Bronchial epithelial cell (primary cell): Measurements from ENCODE around the gene KCP. TPM values are rescaled to one million over a fixed set of nuclear protein-coding genes. Genes with fewer than 3 reads are reported as not detected.
"Not testable (repeated sequence)": the region's sequence is repeated elsewhere in the genome, so short reads cannot be mapped to it uniquely, and the experiment has no call there.

ENCODE experiments used
- DNase-seq: peaks from one replicate; pipeline ENCODE4 v3.0.0-alpha.2; 2010; ENCODE audit warnings: low read depth
- FAIRE-seq: peaks from 2 replicates; lab custom pipeline; 2011; peaks lifted over from hg19 to GRCh38; lab: Jason Lieb, UNC
- H3K27me3 ChIP-seq: 2 replicates; pipeline ENCODE4 v1.5.1; 2011; ENCODE audit warnings: low read length; ENCODE audit not compliant: control insufficient read depth, insufficient read depth
- H3K36me3 ChIP-seq: 2 replicates; pipeline ENCODE4 v1.5.1; 2011; ENCODE audit warnings: low read length; ENCODE audit not compliant: control insufficient read depth, insufficient read depth
- H3K4me3 ChIP-seq: 2 replicates; pipeline ENCODE4 v1.5.1; 2011; ENCODE audit warnings: mild to moderate bottlenecking, low read depth, low read length, control low read depth
- total RNA-seq: library from RNA; depleted of rRNA; stranded (reverse); fragments of >200 nt; gene quantifications from 2 replicates; pipeline ENCODE4 v1.2.1, GENCODE V29; 2014
- TF ChIP-seq, protein P1 (sequence below): IDR thresholded peaks from 2 replicates; pipeline ENCODE4 v1.5.1; 2011; ENCODE audit warnings: mild to moderate bottlenecking, moderate library complexity, low read length, control low read depth, inconsistent platforms; ENCODE audit not compliant: insufficient read depth, severe bottlenecking

The KCP gene
- total RNA-seq, 1 donor from 2014 or later = 0.53 TPM

DNA sequence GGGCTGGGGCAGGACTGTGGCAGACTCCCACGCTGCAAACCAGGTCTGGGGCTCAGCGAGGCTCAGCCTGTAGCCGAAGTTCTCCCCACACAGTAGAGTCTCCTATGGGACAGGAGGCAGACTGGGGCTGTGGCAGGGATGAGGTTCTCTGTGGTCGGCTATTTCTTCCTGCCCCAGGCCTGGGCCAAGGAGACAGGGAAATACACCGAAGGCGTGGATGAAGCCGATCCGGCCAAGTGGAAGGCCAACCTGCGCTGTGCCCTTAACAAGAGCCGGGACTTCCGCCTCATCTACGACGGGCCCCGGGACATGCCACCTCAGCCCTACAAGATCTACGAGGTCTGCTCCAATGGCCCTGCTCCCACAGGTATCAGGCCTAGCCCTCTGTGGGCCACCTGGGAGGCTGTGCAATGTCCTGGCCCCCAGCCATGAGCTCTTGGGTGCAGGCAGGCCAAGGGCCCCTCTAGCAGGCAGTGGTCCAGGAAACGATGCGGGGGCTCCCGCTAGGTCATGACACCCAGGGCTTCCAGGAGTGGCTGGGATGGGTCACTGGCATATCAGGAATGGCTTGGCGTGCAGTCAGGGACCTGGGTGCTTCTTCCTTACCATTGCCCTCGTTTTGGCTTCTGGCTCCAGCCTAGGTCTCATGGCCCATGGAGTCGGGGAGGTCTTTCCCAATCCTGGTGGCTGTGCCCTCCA, 35.3 kb upstream of the KCP start:
- TF ChIP-seq, protein P1, sequence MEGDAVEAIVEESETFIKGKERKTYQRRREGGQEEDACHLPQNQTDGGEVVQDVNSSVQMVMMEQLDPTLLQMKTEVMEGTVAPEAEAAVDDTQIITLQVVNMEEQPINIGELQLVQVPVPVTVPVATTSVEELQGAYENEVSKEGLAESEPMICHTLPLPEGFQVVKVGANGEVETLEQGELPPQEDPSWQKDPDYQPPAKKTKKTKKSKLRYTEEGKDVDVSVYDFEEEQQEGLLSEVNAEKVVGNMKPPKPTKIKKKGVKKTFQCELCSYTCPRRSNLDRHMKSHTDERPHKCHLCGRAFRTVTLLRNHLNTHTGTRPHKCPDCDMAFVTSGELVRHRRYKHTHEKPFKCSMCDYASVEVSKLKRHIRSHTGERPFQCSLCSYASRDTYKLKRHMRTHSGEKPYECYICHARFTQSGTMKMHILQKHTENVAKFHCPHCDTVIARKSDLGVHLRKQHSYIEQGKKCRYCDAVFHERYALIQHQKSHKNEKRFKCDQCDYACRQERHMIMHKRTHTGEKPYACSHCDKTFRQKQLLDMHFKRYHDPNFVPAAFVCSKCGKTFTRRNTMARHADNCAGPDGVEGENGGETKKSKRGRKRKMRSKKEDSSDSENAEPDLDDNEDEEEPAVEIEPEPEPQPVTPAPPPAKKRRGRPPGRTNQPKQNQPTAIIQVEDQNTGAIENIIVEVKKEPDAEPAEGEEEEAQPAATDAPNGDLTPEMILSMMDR = no peak
- FAIRE-seq (no peak), DNase-seq (no peak)
- Histone ChIP-seq H3K4me3 (no peak overlapping the region), H3K36me3 (peaks cover 3% of the 10 kb centered on the region), H3K27me3 (no peaks in the 10 kb centered on the region)

DNA sequence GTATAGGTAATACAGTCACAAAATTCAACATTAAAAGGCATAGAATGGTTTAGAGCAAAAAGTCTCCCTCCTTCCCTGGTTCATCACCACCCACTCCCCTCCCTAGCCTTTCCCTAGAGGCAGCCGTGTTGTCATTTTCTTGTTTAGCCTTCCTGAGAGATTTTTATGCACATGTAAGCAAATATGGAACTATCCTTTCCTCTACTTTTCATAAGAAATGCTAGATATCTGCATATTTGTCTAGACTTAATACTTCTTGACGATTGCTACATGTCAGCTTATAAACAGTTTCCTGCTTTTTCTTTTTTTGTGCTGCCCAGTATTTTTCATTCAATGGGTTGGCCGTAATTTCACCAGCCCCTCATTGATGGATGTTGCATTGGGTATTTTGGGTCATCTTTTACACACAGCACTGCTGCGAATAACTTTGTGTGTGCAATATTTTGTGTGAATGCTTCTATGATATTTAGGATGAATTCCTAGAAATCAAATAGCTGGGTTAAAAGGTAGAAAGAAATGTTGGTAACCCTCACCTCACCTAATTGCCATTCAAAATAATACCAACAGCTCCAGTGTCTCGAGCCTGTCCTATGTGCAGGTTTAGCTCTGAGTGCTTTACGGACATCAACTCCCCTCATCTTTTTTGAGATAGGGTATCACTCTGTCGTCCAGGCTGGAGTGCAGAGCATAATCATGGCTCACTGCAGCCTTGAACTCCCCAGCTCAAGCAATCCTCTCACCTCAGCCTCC, 34.2 kb upstream of the KCP start:
- H3K27me3 ChIP-seq = no peaks in the 10 kb centered on the region
- H3K36me3 ChIP-seq = peaks cover 3% of the 10 kb centered on the region
- DNase-seq = no peak
- TF ChIP-seq, protein P1 = no peak
- H3K4me3 ChIP-seq = no peak overlapping the region
- FAIRE-seq = no peak

DNA sequence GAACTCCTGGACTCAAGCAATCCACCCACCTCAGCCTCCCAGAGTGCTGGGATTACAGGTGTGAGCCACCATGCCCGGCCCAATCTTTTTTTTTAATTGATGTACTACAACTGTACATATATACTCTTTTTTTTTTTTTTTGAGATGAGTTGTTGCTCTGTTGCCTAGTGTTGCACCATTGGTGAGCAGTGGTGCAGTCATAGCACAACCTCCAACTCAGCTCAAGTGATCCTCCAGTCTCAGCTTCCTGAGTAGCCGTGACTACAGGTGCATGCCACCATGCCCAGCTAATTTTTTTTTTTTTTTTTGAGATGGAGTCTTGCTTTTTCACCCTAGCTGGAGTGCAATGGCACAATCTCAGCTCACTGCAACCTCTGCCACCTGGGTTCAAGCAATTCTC, 32.7 kb upstream of the KCP start:
- not testable (repeated sequence) for FAIRE-seq

DNA sequence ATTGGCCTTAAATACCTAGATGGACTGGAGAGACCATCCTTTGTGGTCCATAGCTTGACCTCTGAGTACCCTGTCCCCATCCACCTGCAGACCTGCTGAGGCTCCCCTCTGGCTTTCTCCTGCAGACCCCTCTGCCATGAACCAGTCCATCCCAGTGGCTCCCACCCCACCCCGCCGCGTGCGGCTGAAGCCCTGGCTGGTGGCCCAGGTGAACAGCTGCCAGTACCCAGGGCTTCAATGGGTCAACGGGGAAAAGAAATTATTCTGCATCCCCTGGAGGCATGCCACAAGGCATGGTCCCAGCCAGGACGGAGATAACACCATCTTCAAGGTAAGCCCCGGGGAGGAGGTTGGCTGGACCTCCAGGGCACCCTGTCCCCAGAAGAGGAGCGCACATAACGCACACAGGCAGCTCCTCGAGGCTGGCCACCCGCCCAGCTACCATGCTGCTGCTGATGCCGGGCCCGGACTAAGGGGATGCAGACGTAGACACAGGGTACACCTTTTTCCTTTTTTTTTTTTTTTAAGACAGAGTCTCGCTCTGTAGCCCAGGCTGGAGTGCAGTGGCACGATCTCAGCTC, 31.5 kb upstream of the KCP start:
- TF ChIP-seq, protein P1 = no peak
- no peak for DNase-seq
- no peak for FAIRE-seq
- H3K27me3 ChIP-seq = no peaks in the 10 kb centered on the region
- H3K4me3 ChIP-seq = no peak overlapping the region
- peaks cover 1% of the 10 kb centered on the region for H3K36me3 ChIP-seq

More for the DNA sequence above, 32.7 kb upstream of the KCP start:
- not testable (repeated sequence) for H3K36me3 ChIP-seq, DNase-seq, H3K4me3 ChIP-seq, H3K27me3 ChIP-seq

DNA sequence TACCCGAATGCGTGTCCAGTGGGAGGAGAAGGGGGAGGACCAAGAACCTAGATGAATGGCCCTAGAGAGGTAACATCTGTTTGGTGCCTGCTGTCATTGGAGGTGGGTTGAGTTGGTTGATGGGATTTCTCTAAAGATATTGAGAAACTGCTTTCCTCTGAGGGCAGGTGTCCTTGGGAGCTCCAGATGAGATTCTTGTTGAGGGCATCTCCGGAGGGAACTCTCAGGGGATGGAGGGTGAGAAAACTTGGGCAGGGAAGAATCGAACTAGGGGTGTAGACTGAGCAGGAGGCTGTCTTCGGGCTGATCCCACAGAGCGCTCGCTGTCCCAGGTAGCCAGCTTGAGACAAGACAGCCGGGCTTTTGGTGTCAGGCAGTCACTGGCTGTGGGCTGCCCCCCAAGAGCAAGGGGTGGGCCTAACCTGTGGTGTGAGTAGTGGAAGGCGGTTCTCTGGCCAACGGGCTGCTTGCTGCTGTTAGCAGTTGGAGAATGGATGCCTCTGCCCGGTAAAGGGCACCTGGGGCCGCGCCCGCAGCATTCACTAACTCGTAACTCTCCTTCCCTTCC, 30.9 kb upstream of the KCP start:
- Histone ChIP-seq H3K36me3 (peaks cover 1% of the 10 kb centered on the region), H3K27me3 (no peaks in the 10 kb centered on the region), H3K4me3 (no peak overlapping the region)
- TF ChIP-seq, protein P1 = no peak
- FAIRE-seq = no peak
- DNase-seq = no peak
